ENCODE results near the gene ZFP36L1.

- no peak for TF ChIP-seq POLR2A (IDR thresholded peaks at IDR 0.05)
- no peak for TF ChIP-seq EP300 (IDR thresholded peaks at IDR 0.05)
- TF ChIP-seq CTCF (IDR thresholded peaks at IDR 0.05), result no peak
- TF ChIP-seq POLR2AphosphoS5 (IDR thresholded peaks at IDR 0.05), result no peak
Measured at GRCh38 chr14:68766299-68767247, 26.3 kb downstream of the ZFP36L1 start.

All from upper lobe of left lung (tissue), 4 donors.